Keratinocyte (primary cell): ENCODE measurements around the gene KRTAP9-9. TPM values are rescaled to one million over a fixed set of nuclear protein-coding genes. Genes with fewer than 3 reads are reported as not detected.
"Not testable (repeated sequence)": the region's sequence is repeated elsewhere in the genome, so short reads cannot be mapped to it uniquely, and the experiment has no call there.

Source experiments
- DNase-seq: peaks from one replicate; pipeline ENCODE4 v3.0.0-alpha.2; 2011; ENCODE audit warnings: low read depth, missing footprints, low spot score
- FAIRE-seq: peaks from 2 replicates; lab custom pipeline; 2011; peaks lifted over from hg19 to GRCh38; lab: Jason Lieb, UNC
- H2AFZ ChIP-seq: 2 replicates; pipeline ENCODE4 v1.6.0; 2012; ENCODE audit warnings: low read length, control low read depth, inconsistent platforms; ENCODE audit not compliant: control insufficient read depth
- H3K27ac ChIP-seq: 2 replicates; pipeline ENCODE4 v1.5.1; 2011; ENCODE audit warnings: low read length; ENCODE audit not compliant: control insufficient read depth, insufficient read depth
- H3K27me3 ChIP-seq: 3 replicates; pipeline ENCODE4 v1.6.0; 2011; ENCODE audit warnings: low read length; ENCODE audit not compliant: control insufficient read depth, insufficient read depth; ENCODE audit errors: extremely low read depth
- H3K36me3 ChIP-seq, 2 experiments: 2 replicates in 1 of 2; 3 replicates in 1 of 2; pipeline ENCODE4 v1.5.1; 2011; ENCODE audit warnings: low read length in 2 of 2, mild to moderate bottlenecking in 1 of 2; ENCODE audit not compliant: control insufficient read depth in 2 of 2, insufficient read depth in 2 of 2; ENCODE audit errors: extremely low read depth in 1 of 2
- H3K4me1 ChIP-seq: 3 replicates; pipeline ENCODE4 v1.5.1; 2011; ENCODE audit warnings: low read length; ENCODE audit not compliant: control insufficient read depth, insufficient read depth; ENCODE audit errors: extremely low read depth
- H3K4me2 ChIP-seq: 3 replicates; pipeline ENCODE4 v1.6.0; 2011; ENCODE audit warnings: low read depth, low read length; ENCODE audit not compliant: control insufficient read depth, insufficient read depth; ENCODE audit errors: extremely low read depth
- H3K4me3 ChIP-seq, 3 experiments: fragments of 200-600 bp in 1 of 3; sonication (generic) in 1 of 3; 2 replicates in 2 of 3; 3 replicates in 1 of 3; pipeline ENCODE4 v1.5.1; 2011 to 2016; ENCODE audit warnings: low read length in 3 of 3, mild to moderate bottlenecking in 3 of 3, control low read depth in 2 of 3, inconsistent platforms in 1 of 3, low read depth in 1 of 3, mixed read lengths in 1 of 3, mixed run types in 1 of 3, moderate library complexity in 1 of 3; ENCODE audit not compliant: control insufficient read depth in 2 of 3, insufficient read depth in 2 of 3; ENCODE audit errors: extremely low read depth in 1 of 3
- H3K79me2 ChIP-seq: 2 replicates; pipeline ENCODE4 v1.6.0; 2012; ENCODE audit warnings: low read length; ENCODE audit not compliant: control insufficient read depth, insufficient read depth
- H3K9ac ChIP-seq: 3 replicates; pipeline ENCODE4 v1.6.0; 2011; ENCODE audit warnings: low read length; ENCODE audit not compliant: control insufficient read depth, insufficient read depth; ENCODE audit errors: extremely low read depth
- H3K9me1 ChIP-seq: 3 replicates; pipeline ENCODE4 v1.6.0; 2011; ENCODE audit warnings: low read length; ENCODE audit not compliant: control insufficient read depth, insufficient read depth; ENCODE audit errors: extremely low read depth
- H3K9me3 ChIP-seq: 2 replicates; pipeline ENCODE4 v1.5.1; 2012; ENCODE audit warnings: low read depth, low read length; ENCODE audit not compliant: control insufficient read depth
- H4K20me1 ChIP-seq: 3 replicates; pipeline ENCODE4 v1.6.0; 2011; ENCODE audit warnings: low read length; ENCODE audit not compliant: control insufficient read depth, insufficient read depth; ENCODE audit errors: extremely low read depth
- EZH2 ChIP-seq: IDR thresholded peaks from one replicate; pipeline ENCODE4 v1.6.1; 2012; ENCODE audit warnings: inconsistent platforms, mild to moderate bottlenecking, low read length, moderate library complexity
- dilution Hi-C: fragments of 300-500 bp; cut with MboI; formaldehyde crosslinking; loops from one replicate; pipeline ENCODE4 v1.7.0; 2020; ENCODE audit warnings: low sequenced_read_pairs; ENCODE audit not compliant: extremely low pct_ligation_motif_present
- polyA plus RNA-seq, 5 experiments: library from polyadenylated mRNA; depleted of rRNA in 3 of 5; stranded (reverse) in 3 of 5; stranded (forward) in 1 of 5; unstranded in 1 of 5; fragments of >200 nt; gene quantifications; 1 replicate in 1 of 5; 2 replicates in 3 of 5; 3 replicates in 1 of 5; pipeline versions ENCODE4 v1.2.1 to v1.2.3, GENCODE V29; 2011 to 2012; ENCODE audit warnings: missing spikeins in 2 of 5, low read depth in 1 of 5, low replicate concordance in 1 of 5
- TF ChIP-seq, protein P1 (sequence below), 3 experiments: IDR thresholded peaks in 1 of 3; conservative IDR thresholded peaks in 1 of 3; optimal IDR thresholded peaks in 1 of 3; 2 replicates in 2 of 3; 3 replicates in 1 of 3; pipeline versions ENCODE3 to v1.5.1; 2011; ENCODE audit warnings: low read length in 3 of 3, mild to moderate bottlenecking in 3 of 3, moderate library complexity in 2 of 3, control low read depth in 1 of 3, inconsistent platforms in 1 of 3; ENCODE audit not compliant: insufficient read depth in 2 of 3; ENCODE audit errors: extremely low read depth in 1 of 3

Gene KRTAP9-9
- polyA plus RNA-seq, 1 donor (not counting 4 experiments of a cell fraction or from before 2014, with no cell fraction given) = not detected

DNA sequence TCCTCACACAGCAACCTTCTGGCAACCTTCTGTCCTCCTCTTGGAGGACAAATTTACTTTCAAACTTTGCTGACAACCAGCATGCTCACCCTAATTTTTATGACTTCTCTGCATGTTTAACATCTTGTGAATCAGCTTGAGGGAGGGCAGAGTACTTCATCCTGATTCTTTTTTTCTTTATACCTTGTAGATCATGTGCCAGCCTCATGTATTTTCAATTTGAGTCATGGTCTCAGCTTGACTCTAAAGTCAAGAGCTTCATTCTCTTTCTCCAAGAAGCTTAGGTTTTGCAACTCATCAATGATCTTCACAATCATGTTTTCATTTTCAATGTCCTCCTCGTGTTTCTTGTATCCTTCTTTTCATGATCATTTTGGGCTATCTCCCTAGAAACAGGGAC is 16.7 kb downstream of the KRTAP9-9 start:
- no peaks in the 10 kb centered on the region for H3K9me3 ChIP-seq
- H3K4me1 ChIP-seq = no peaks in the 10 kb centered on the region
- H3K9ac ChIP-seq = no peak overlapping the region
- no peaks in the 10 kb centered on the region for H4K20me1 ChIP-seq
- H3K4me2 ChIP-seq = no peak overlapping the region
- DNase-seq = no peak
- no peaks in the 10 kb centered on the region for H3K9me1 ChIP-seq
- no peak for FAIRE-seq
- H3K27me3 ChIP-seq = no peaks in the 10 kb centered on the region
- H3K27ac ChIP-seq = no peak overlapping the region
- TF ChIP-seq, protein P1, sequence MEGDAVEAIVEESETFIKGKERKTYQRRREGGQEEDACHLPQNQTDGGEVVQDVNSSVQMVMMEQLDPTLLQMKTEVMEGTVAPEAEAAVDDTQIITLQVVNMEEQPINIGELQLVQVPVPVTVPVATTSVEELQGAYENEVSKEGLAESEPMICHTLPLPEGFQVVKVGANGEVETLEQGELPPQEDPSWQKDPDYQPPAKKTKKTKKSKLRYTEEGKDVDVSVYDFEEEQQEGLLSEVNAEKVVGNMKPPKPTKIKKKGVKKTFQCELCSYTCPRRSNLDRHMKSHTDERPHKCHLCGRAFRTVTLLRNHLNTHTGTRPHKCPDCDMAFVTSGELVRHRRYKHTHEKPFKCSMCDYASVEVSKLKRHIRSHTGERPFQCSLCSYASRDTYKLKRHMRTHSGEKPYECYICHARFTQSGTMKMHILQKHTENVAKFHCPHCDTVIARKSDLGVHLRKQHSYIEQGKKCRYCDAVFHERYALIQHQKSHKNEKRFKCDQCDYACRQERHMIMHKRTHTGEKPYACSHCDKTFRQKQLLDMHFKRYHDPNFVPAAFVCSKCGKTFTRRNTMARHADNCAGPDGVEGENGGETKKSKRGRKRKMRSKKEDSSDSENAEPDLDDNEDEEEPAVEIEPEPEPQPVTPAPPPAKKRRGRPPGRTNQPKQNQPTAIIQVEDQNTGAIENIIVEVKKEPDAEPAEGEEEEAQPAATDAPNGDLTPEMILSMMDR (optimal IDR thresholded peaks at IDR 0.05 in 1 of 3, IDR thresholded peaks at IDR 0.05 in 1 of 3, conservative IDR thresholded peaks at IDR 0.05 in 1 of 3; ENCODE audit: extremely low read depth in 1 of 3, insufficient read depth in 2 of 3, low read length in 3 of 3) = no peak
- TF ChIP-seq EZH2 = no peak
- H2AFZ ChIP-seq = no peak overlapping the region
- dilution Hi-C loops = no loop called here
- H3K4me3 ChIP-seq = no peak overlapping the region
- no peaks in the 10 kb centered on the region for H3K79me2 ChIP-seq
- no peaks in the 10 kb centered on the region for H3K36me3 ChIP-seq

DNA sequence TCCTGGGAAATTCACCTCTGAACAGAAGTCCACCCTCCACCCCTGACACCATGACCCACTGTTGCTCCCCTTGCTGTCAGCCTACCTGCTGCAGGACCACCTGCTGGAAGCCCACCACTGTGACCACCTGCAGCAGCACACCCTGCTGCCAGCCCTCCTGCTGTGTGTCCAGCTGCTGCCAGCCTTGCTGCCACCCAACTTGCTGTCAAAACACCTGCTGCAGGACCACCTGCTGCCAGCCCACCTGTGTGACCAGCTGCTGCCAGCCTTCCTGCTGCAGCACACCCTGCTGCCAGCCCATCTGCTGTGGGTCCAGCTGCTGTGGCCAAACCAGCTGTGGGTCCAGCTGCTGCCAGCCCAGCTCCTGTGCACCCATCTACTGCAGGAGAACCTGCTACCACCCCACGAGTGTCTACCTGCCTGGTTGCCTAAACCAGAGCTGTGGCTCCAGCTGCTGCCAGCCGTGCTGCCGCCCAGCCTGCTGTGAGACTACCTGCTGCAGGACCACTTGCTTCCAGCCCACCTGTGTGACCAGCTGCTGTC is 20.5 kb downstream of the KRTAP9-9 start, which contains the start of gene KRTAP9-7:
TSS of gene KRTAP9-7 (plus strand) at position 51 of the 543 bp plus-strand sequence. CDS start at position 51, 0 bp downstream.
- H3K27me3 ChIP-seq, DNase-seq, H3K4me2 ChIP-seq, H2AFZ ChIP-seq, FAIRE-seq, dilution Hi-C loops, H3K9me3 ChIP-seq, H3K4me3 ChIP-seq, H3K9me1 ChIP-seq, H4K20me1 ChIP-seq, H3K4me1 ChIP-seq, H3K9ac ChIP-seq, H3K79me2 ChIP-seq, H3K36me3 ChIP-seq, H3K27ac ChIP-seq: not testable (repeated sequence)
